B cell (primary cell): ENCODE results near the gene VWA5B1. TPM values are rescaled to one million over a fixed set of nuclear protein-coding genes. Genes with fewer than 3 reads are reported as not detected.
A peak's percentile ranks its signal among the peaks of the same experiment; 100 is the strongest.

Source experiments
- ATAC-seq: fragments of 200-7000 bp; cut with Tn5 transposase; one replicate; pipeline ENCODE4 v1.10.0; 2021; ENCODE audit warnings: low read depth, mild to moderate bottlenecking, moderate number of reproducible peaks, moderate library complexity
- CTCF ChIA-PET: fragments of 350-600 bp; sonication (Branson Sonifier 250); formaldehyde crosslinking; loops from one replicate; lab custom pipeline; 2021; ENCODE audit warnings: antibody characterized with exemption, inconsistent platforms; lab: Charles Lee
- POLR2A ChIA-PET: fragments of 350-600 bp; sonication (Branson Sonifier 250); formaldehyde crosslinking; loops from one replicate; lab custom pipeline; 2021; ENCODE audit warnings: antibody characterized with exemption; lab: Charles Lee
- DNase-seq: peaks from one replicate; pipeline ENCODE4 v3.0.0; 2013
- H2AFZ ChIP-seq: 2 replicates; pipeline ENCODE4 v1.6.1; 2012; ENCODE audit warnings: mild to moderate bottlenecking, low read depth, low read length; ENCODE audit not compliant: insufficient read depth, poor library complexity, severe bottlenecking
- H3K27ac ChIP-seq, 2 donors: 1 replicate in 1 of 2; 2 replicates in 1 of 2; pipeline ENCODE4 v1.5.1; 2012 to 2013; ENCODE audit warnings: low read length in 2 of 2, mild to moderate bottlenecking in 2 of 2, moderate library complexity in 1 of 2
- H3K27me3 ChIP-seq, 4 experiments: fragments of 200-600 bp in 1 of 4; sonication (generic) in 1 of 4; replicated peaks in 1 of 4; 1 replicate in 2 of 4; 2 replicates in 2 of 4; pipeline versions ENCODE4 v1.6.1 to v1.7.0; 2013 to 2016; ENCODE audit warnings: low read length in 3 of 4, mild to moderate bottlenecking in 2 of 4, mixed read lengths in 1 of 4, moderate library complexity in 1 of 4; ENCODE audit not compliant: insufficient read depth in 4 of 4, control insufficient read depth in 3 of 4; ENCODE audit errors: control extremely low read depth in 1 of 4
- H3K36me3 ChIP-seq, 2 experiments: replicated peaks in 1 of 2; 1 replicate in 1 of 2; 2 replicates in 1 of 2; pipeline versions ENCODE4 v1.6.1 to v1.7.1; 2013; ENCODE audit warnings: low read length in 1 of 2; ENCODE audit not compliant: insufficient read depth in 2 of 2, control insufficient read depth in 1 of 2; ENCODE audit errors: control extremely low read depth in 1 of 2, extremely low read depth in 1 of 2
- H3K4me1 ChIP-seq, 2 donors: fragments of 200-600 bp in 1 of 2; sonication (generic) in 1 of 2; 1 replicate in 1 of 2; 2 replicates in 1 of 2; pipeline versions ENCODE4 v1.5.1 to v1.6.1; 2013 to 2017; ENCODE audit warnings: low read length in 2 of 2; ENCODE audit not compliant: control insufficient read depth in 2 of 2, insufficient read depth in 2 of 2
- H3K4me2 ChIP-seq: replicated peaks from 2 replicates; pipeline ENCODE3; 2012; ENCODE audit warnings: mild to moderate bottlenecking, low read depth, low read length; ENCODE audit not compliant: poor library complexity, severe bottlenecking
- H3K4me3 ChIP-seq, 5 experiments: fragments of 200-600 bp in 1 of 5; sonication (generic) in 1 of 5; 1 replicate in 3 of 5; 2 replicates in 2 of 5; pipeline versions ENCODE4 v1.5.1 to v1.7.0; 2011 to 2016; ENCODE audit warnings: low read length in 4 of 5, mild to moderate bottlenecking in 4 of 5, low read depth in 2 of 5, control low read depth in 1 of 5, moderate library complexity in 1 of 5; ENCODE audit not compliant: insufficient read depth in 1 of 5; ENCODE audit errors: control extremely low read depth in 1 of 5, extremely low read depth in 1 of 5
- H3K79me2 ChIP-seq: fragments of 200-600 bp; sonication (generic); one replicate; pipeline ENCODE4 v1.6.0; 2016; ENCODE audit warnings: low read length; ENCODE audit not compliant: control insufficient read depth, insufficient read depth
- H3K9ac ChIP-seq: fragments of 200-600 bp; sonication (generic); 2 replicates; pipeline ENCODE4 v1.6.1; 2017; ENCODE audit warnings: mild to moderate bottlenecking, low read length, moderate library complexity
- H3K9me3 ChIP-seq, 3 donors: one replicate each; pipeline versions ENCODE4 v1.6.1 to v1.7.1; 2013; ENCODE audit warnings: low read length in 2 of 3; ENCODE audit not compliant: control insufficient read depth in 2 of 3, insufficient read depth in 1 of 3; ENCODE audit errors: control extremely low read depth in 1 of 3
- H4K20me1 ChIP-seq: 2 replicates; pipeline ENCODE4 v1.6.0; 2012; ENCODE audit warnings: mild to moderate bottlenecking, low read length; ENCODE audit not compliant: insufficient read depth, control insufficient read depth, poor library complexity, severe bottlenecking
- H3K27ac Mint-ChIP-seq: one replicate; pipeline ENCODE4 v1.8.0; 2021; ENCODE audit warnings: mixed read lengths
- H3K27me3 Mint-ChIP-seq: one replicate; pipeline ENCODE4 v1.8.0; 2021; ENCODE audit warnings: mixed read lengths
- H3K4me1 Mint-ChIP-seq: one replicate; pipeline ENCODE4 v1.8.0; 2021; ENCODE audit warnings: mixed read lengths
- H3K4me3 Mint-ChIP-seq: one replicate; pipeline ENCODE4 v1.8.0; 2021; ENCODE audit warnings: mixed read lengths
- H3K9me3 Mint-ChIP-seq: one replicate; pipeline ENCODE4 v1.8.0; 2022; ENCODE audit warnings: mixed read lengths; ENCODE audit not compliant: insufficient read depth
- EZH2 ChIP-seq: IDR thresholded peaks from 2 replicates; pipeline ENCODE4 v1.6.1; 2012; ENCODE audit warnings: borderline replicate concordance, low read depth, mild to moderate bottlenecking, moderate library complexity, low read length; ENCODE audit not compliant: insufficient read depth, poor library complexity, severe bottlenecking
- WGBS: methylation state at CpG from one replicate; pipeline ENCODE4 v1.1.5; 2013; ENCODE audit warnings: missing lambda C conversion rate; ENCODE audit not compliant: insufficient coverage; 5-methylcytosine and 5-hydroxymethylcytosine counted together
- intact Hi-C: fragments of 100-400 bp; cut with micrococcal nuclease; formaldehyde crosslinking; loops from one replicate; pipeline ENCODE4 v1.10.0; 2022
- polyA plus RNA-seq: library from polyadenylated mRNA; depleted of rRNA; stranded (reverse); fragments of >200 nt; gene quantifications from 2 replicates; pipeline ENCODE4 v1.2.3, GENCODE V29; 2012
- total RNA-seq, 2 donors: library from RNA; stranded (reverse); fragments of 120-200 nt in 1 of 2; gene quantifications; 1 replicate in 1 of 2; 2 replicates in 1 of 2; pipeline versions ENCODE4 v1.2.3 to v1.2.4, GENCODE V29; 2013 to 2022
- TF ChIP-seq, protein P1 (sequence below): fragments of 200-600 bp; IDR thresholded peaks from one replicate; pipeline ENCODE4 v1.8.0; 2022; ENCODE audit warnings: antibody characterized with exemption, mild to moderate bottlenecking

VWA5B1 gene
- total and polyA plus RNA-seq, 2 donors (not counting 1 experiment from before 2014, with no cell fraction given): not detected

DNA sequence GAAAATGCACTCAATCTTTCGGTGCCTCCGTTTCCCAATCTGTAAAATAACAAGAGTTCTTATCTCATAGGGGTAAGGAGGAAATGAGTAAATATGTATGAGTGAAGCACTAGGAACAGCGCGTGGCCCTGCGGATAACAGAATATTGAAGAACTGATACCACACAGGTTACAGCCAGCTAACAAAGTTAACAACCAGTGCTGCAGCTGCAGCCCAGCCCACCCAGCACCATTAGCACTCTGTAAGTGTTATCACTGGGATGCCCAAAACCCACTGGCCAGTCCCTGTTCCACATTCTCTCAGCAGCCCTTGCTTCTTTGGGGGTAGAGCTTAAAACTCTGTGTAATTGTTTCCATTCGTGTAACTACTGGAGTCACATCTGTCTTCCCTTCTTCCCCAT lies 89.5 kb downstream of the VWA5B1 start:
- ATAC-seq (no peak), DNase-seq (no peak)
- H3K27me3 Mint-ChIP-seq: peaks cover 32% of the 10 kb centered on the region
- Histone ChIP-seq H2AFZ (no peak overlapping the region), H4K20me1 (no peaks in the 10 kb centered on the region), H3K4me3 (no peak overlapping the region), H3K4me1 (peaks cover 0 to 15% of the 10 kb centered on the region in 2 donors), H3K36me3 (no peaks in the 10 kb centered on the region), H3K9ac (no peak overlapping the region), H3K27me3 (peaks cover 0 to 11% (median 5%) of the 10 kb centered on the region in 4 experiments), H3K4me2 (no peak overlapping the region), H3K27ac (no peak overlapping the region), H3K9me3 (no peaks in the 10 kb centered on the region), H3K79me2 (no peaks in the 10 kb centered on the region)
- no peak for TF ChIP-seq EZH2
- TF ChIP-seq, protein P1, sequence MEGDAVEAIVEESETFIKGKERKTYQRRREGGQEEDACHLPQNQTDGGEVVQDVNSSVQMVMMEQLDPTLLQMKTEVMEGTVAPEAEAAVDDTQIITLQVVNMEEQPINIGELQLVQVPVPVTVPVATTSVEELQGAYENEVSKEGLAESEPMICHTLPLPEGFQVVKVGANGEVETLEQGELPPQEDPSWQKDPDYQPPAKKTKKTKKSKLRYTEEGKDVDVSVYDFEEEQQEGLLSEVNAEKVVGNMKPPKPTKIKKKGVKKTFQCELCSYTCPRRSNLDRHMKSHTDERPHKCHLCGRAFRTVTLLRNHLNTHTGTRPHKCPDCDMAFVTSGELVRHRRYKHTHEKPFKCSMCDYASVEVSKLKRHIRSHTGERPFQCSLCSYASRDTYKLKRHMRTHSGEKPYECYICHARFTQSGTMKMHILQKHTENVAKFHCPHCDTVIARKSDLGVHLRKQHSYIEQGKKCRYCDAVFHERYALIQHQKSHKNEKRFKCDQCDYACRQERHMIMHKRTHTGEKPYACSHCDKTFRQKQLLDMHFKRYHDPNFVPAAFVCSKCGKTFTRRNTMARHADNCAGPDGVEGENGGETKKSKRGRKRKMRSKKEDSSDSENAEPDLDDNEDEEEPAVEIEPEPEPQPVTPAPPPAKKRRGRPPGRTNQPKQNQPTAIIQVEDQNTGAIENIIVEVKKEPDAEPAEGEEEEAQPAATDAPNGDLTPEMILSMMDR: no peak
- no peaks in the 10 kb centered on the region for H3K9me3 Mint-ChIP-seq
- no CpG with 5 or more reads among the region's 6 CpGs for WGBS
- ChIA-PET POLR2A (interaction anchor here (0.5 kb wide), 1 partner anchor 10 kb away, joined by 9 read pairs; no protein-coding TSS in a partner anchor), CTCF (interaction anchor here (0.9 to 1.7 kb wide), 3 partner anchors 9 to 110 kb away, joined by 3 to 5 read pairs (median 3); no protein-coding TSS in a partner anchor)
- H3K27ac Mint-ChIP-seq: peak overlapping the region; percentile 12
- peak overlapping the region; percentile 32 for H3K4me3 Mint-ChIP-seq
- peaks cover 29% of the 10 kb centered on the region for H3K4me1 Mint-ChIP-seq
- intact Hi-C loops: no loop called here

DNA sequence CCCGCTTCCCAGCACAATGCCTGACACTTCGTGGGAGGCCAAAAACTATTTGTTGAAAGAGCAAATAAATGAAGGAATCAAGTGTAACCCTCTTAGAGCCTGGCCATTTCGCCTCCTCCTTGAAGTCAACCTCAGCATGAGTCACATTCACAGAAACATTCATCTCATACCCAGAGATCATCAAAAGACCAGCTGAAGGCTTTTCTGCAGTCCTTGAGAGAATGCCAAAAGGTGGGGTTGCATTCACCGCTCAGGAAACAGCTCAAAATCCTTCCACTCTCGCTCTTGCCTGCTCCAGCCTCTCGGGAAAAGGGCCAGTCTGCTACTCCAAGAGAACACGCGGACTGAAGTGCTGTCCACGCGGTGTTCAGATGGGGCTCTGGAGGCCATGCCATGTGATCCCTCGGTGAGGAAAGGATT lies 90.0 kb downstream of the VWA5B1 start:
- Histone ChIP-seq H2AFZ (no peak overlapping the region), H3K4me1 (peaks cover 0 to 18% of the 10 kb centered on the region in 2 donors), H3K36me3 (no peaks in the 10 kb centered on the region), H3K9me3 (no peaks in the 10 kb centered on the region), H4K20me1 (no peaks in the 10 kb centered on the region), H3K4me3 (no peak overlapping the region), H3K79me2 (no peaks in the 10 kb centered on the region), H3K4me2 (peak overlapping the region; percentile 35), H3K27me3 (peaks cover 0 to 16% (median 7%) of the 10 kb centered on the region in 4 experiments), H3K27ac (no peak overlapping the region), H3K9ac (no peak overlapping the region)
- no peak for ATAC-seq
- H3K4me3 Mint-ChIP-seq: peak overlapping the region; percentile 32
- CTCF ChIA-PET: interaction anchor here (0.6 to 1.7 kb wide), 3 partner anchors 46 to 126 kb away, joined by 3 to 5 read pairs (median 3); no protein-coding TSS in a partner anchor
- peaks cover 33% of the 10 kb centered on the region for H3K4me1 Mint-ChIP-seq
- H3K27ac Mint-ChIP-seq: peak overlapping the region; percentile 12
- 41% methylated on average over 9 of the region's 11 CpGs for WGBS
- H3K9me3 Mint-ChIP-seq: no peaks in the 10 kb centered on the region
- POLR2A ChIA-PET: no interaction called here
- intact Hi-C loops: no loop called here
- no peak for TF ChIP-seq EZH2
- TF ChIP-seq, protein P1: no peak
- DNase-seq: no peak
- H3K27me3 Mint-ChIP-seq: peaks cover 35% of the 10 kb centered on the region
